Measurements from ENCODE around the gene SPOCK2. TPM values are rescaled to one million over a fixed set of nuclear protein-coding genes. Genes with fewer than 3 reads are reported as not detected.

Gene SPOCK2
- total and polyA plus RNA-seq, 3 experiments from 2014 or later: 63.0 to 202 (median 69.2) TPM

DNA sequence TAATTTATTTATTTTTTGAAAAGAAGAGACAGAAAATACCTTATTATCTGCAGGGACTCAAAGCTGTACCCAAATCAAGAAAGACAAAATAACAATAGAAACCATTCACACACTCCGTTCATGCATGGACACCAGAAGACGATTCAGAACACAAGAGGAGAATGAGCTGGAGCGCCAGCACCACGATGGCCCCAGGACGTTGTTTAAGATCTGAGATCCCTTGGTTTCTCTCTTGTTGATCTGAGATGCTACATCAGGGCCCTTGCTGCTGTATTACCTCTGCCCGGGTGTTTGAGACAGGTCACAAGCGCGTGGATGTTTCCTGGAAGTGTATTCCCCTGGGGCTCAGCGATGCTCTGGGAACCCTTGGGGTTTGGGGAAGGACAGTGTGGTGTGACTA lies 77.3 kb downstream of the SPOCK2 start:
- POLR2A ChIA-PET: no interaction called here
- no peaks in the 10 kb centered on the region for H3K4me1 Mint-ChIP-seq

DNA sequence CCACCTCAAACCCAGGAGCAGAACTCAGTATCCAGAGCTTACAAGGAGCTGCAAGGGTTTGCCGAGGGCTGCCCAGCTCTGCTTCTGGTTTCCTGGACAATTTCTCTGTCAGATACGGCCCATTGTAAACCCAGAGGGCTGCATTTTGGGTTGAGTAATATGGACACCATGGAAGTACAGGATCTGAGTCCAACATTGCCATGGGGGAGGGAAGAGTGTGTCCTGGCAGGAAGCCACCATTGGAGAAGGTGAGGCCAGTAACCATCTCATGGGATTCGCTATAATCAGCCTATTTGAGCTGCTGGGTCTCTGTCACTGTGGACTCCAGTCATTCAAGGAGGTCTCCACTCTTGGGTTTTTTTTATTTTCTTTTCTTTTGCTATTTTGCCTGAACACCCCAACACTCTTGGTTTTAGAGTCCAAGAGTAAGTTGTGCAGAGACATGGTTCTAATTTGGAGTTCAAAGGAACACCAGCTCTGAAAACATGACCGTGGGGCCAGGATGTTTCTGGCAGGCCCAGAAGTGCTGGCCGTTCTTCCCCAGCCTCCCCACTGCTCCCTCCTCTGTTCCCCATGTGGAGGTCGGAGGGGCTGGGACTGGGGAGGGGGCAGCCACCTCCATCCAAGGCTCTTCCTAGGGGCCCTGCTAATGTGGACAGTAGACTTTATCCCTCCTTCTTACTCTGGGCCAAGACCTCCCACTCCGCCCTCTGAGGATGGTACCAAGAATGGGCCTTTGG lies 77.9 kb downstream of the SPOCK2 start:
- Mint-ChIP-seq H3K27me3 (peaks cover 0 to 1% of the 10 kb centered on the region in 2 donors), H3K4me3 (no peak overlapping the region), H3K36me3 (no peaks in the 10 kb centered on the region), H3K9me3 (no peaks in the 10 kb centered on the region), H3K27ac (no peak overlapping the region), H3K4me1 (no peaks in the 10 kb centered on the region)
- Histone ChIP-seq H3K4me3 (ENCODE audit: low read length) (no peak overlapping the region), H3K36me3 (ENCODE audit: insufficient read depth, low read length) (no peaks in the 10 kb centered on the region), H3K27ac (ENCODE audit: low read depth, low read length) (no peak overlapping the region), H3K27me3 (ENCODE audit: insufficient read depth, low read length, poor library complexity, severe bottlenecking) (no peaks in the 10 kb centered on the region), H3K4me1 (ENCODE audit: insufficient read depth, low read length) (no peaks in the 10 kb centered on the region), H3K9me3 (ENCODE audit: low read length) (no peaks in the 10 kb centered on the region)
- POLR2A ChIA-PET: no interaction called here
- no peak for DNase-seq
- CTCF ChIA-PET: no interaction called here

More for the DNA sequence above, 77.3 kb downstream of the SPOCK2 start:
- H3K36me3 Mint-ChIP-seq: no peaks in the 10 kb centered on the region
- Histone ChIP-seq H3K9me3 (ENCODE audit: low read length) (no peaks in the 10 kb centered on the region), H3K27me3 (ENCODE audit: insufficient read depth, low read length, poor library complexity, severe bottlenecking) (no peaks in the 10 kb centered on the region), H3K36me3 (ENCODE audit: insufficient read depth, low read length) (no peaks in the 10 kb centered on the region), H3K4me3 (ENCODE audit: low read length) (no peak overlapping the region), H3K27ac (ENCODE audit: low read depth, low read length) (no peak overlapping the region), H3K4me1 (ENCODE audit: insufficient read depth, low read length) (no peaks in the 10 kb centered on the region)
- CTCF ChIA-PET: no interaction called here
- peaks cover 0 to 1% of the 10 kb centered on the region in 2 donors for H3K27me3 Mint-ChIP-seq
- H3K9me3 Mint-ChIP-seq: no peaks in the 10 kb centered on the region
- DNase-seq: no peak
- H3K27ac Mint-ChIP-seq: no peak overlapping the region
- H3K4me3 Mint-ChIP-seq: no peak overlapping the region

DNA sequence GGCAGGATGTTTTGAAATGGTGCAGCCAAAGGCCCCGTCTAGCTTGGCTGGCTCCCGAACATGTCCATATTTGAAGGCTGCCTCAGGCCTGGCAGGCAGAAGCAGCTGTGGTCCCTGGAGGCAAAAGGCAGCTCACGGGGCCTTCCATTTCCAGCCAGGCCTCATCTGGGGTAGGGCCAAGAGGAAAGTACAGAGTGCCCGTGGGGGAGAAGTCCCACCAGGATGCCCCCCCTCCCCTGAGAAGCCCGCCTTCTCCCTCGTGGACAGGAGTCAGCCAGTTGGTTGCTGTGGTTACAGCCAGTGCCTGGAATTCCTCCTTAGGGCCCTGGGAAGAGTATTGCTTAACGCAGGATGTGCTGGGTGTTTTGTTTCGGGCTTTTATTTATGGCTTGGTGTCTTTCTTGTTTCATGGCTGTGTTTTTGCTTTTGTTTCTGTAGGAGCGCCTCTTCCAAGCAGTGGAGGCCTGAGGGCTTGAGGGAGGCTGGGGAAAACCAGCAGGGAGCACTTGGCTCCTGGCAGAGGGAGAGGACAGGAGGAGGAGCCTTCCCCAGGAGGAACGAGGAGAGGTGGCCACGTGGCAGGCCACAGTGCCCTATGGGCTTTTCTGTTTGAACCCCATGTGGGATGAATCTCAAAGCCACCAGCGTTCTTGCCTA lies 78.8 kb downstream of the SPOCK2 start:
- no peaks in the 10 kb centered on the region for H3K4me1 ChIP-seq (ENCODE audit: insufficient read depth, low read length)
- peaks cover 0 to 1% of the 10 kb centered on the region in 2 donors for H3K27me3 Mint-ChIP-seq
- no peak overlapping the region for H3K4me3 Mint-ChIP-seq
- H3K27ac Mint-ChIP-seq: peak overlapping the region in 1 of 8 donors; percentile 78
- H3K9me3 ChIP-seq (ENCODE audit: low read length): no peaks in the 10 kb centered on the region
- no peak overlapping the region for H3K27ac ChIP-seq (ENCODE audit: low read depth, low read length)
- no peak for DNase-seq
- no peaks in the 10 kb centered on the region for H3K27me3 ChIP-seq (ENCODE audit: insufficient read depth, low read length, poor library complexity, severe bottlenecking)
- H3K4me1 Mint-ChIP-seq: no peaks in the 10 kb centered on the region
- POLR2A ChIA-PET: no interaction called here
- no peak overlapping the region for H3K4me3 ChIP-seq (ENCODE audit: low read length)
- CTCF ChIA-PET: no interaction called here
- no peaks in the 10 kb centered on the region for H3K36me3 Mint-ChIP-seq
- H3K36me3 ChIP-seq (ENCODE audit: insufficient read depth, low read length): no peaks in the 10 kb centered on the region
- no peaks in the 10 kb centered on the region for H3K9me3 Mint-ChIP-seq

DNA sequence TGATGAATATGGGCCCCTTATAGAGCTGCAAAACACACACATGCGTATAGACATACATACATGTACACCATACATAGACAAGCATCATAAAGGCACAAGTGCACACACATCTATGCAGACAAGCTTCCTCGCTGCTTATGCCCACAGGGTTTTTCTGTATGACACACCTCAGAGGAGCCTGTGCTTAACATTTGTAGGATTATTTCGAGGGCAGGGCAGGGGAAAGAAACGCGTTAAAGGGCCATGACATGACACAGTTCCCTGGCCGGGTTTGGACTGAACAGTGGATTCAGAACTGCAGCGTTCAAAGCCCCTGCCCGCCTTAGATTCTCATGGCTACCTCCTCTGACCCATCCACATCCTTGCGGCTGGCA lies 79.3 kb downstream of the SPOCK2 start:
- Mint-ChIP-seq H3K27me3 (peaks cover 0 to 1% of the 10 kb centered on the region in 2 donors), H3K9me3 (no peaks in the 10 kb centered on the region), H3K4me3 (no peak overlapping the region), H3K27ac (no peak overlapping the region), H3K4me1 (no peaks in the 10 kb centered on the region), H3K36me3 (no peaks in the 10 kb centered on the region)
- Histone ChIP-seq H3K4me1 (ENCODE audit: insufficient read depth, low read length) (no peaks in the 10 kb centered on the region), H3K9me3 (ENCODE audit: low read length) (no peaks in the 10 kb centered on the region), H3K36me3 (ENCODE audit: insufficient read depth, low read length) (no peaks in the 10 kb centered on the region), H3K4me3 (ENCODE audit: low read length) (no peak overlapping the region), H3K27ac (ENCODE audit: low read depth, low read length) (no peak overlapping the region), H3K27me3 (ENCODE audit: insufficient read depth, low read length, poor library complexity, severe bottlenecking) (no peaks in the 10 kb centered on the region)
- ChIA-PET CTCF (no interaction called here), POLR2A (no interaction called here)
- DNase-seq: no peak

Other genes starting within 250 kb of the SPOCK2 start
- gene PSAP, start 237.3 kb downstream of the SPOCK2 start, total RNA-seq: 100 to 1,000 TPM; 115 to 119 TPM
- 432 TPM for gene PSAP, start 237.3 kb downstream of the SPOCK2 start, polyA plus RNA-seq
- under 1 TPM; 0.07 TPM for gene CHST3, start 124.2 kb downstream of the SPOCK2 start, total RNA-seq
- not detected for gene CHST3, start 124.2 kb downstream of the SPOCK2 start, polyA plus RNA-seq
- gene ANAPC16, start 127.5 kb upstream of the SPOCK2 start, total RNA-seq: 10 to 100 TPM; 68.1 to 78.3 TPM
- 329 TPM for gene ANAPC16, start 127.5 kb upstream of the SPOCK2 start, polyA plus RNA-seq
- gene ASCC1, start 127.7 kb upstream of the SPOCK2 start, total RNA-seq: 10 to 100 TPM; 36.3 to 43.2 TPM
- gene ASCC1, start 127.7 kb upstream of the SPOCK2 start, polyA plus RNA-seq: 19.1 TPM
- gene DDIT4, start 185.4 kb upstream of the SPOCK2 start, total RNA-seq: 100 to 1,000 TPM; 144 to 156 TPM
- 183 TPM for gene DDIT4, start 185.4 kb upstream of the SPOCK2 start, polyA plus RNA-seq

All from CD8-positive, alpha-beta memory T cell (primary cell).